Astrocyte (in vitro differentiated cells and primary cell): Measurements from ENCODE around the gene TLR9. TPM values are rescaled to one million over a fixed set of nuclear protein-coding genes. Genes with fewer than 3 reads are reported as not detected.

Experiments
- DNase-seq: peaks from one replicate; pipeline ENCODE4 v3.0.0-alpha.2; 2010; ENCODE audit warnings: low read depth
- FAIRE-seq: peaks from 2 replicates; lab custom pipeline; 2011; peaks lifted over from hg19 to GRCh38; lab: Jason Lieb, UNC
- H2AFZ ChIP-seq: 2 replicates; pipeline ENCODE4 v1.6.0; 2012; ENCODE audit warnings: low read depth, low read length, inconsistent platforms
- H3K27ac ChIP-seq: 2 replicates; pipeline ENCODE4 v1.5.1; 2011; ENCODE audit warnings: low read depth, low read length, inconsistent platforms
- H3K27me3 ChIP-seq: 2 replicates; pipeline ENCODE4 v1.6.0; 2011; ENCODE audit warnings: low read length, inconsistent platforms; ENCODE audit not compliant: insufficient read depth
- H3K36me3 ChIP-seq: 2 replicates; pipeline ENCODE4 v1.5.1; 2011; ENCODE audit warnings: low read length, inconsistent platforms; ENCODE audit not compliant: insufficient read depth
- H3K4me1 ChIP-seq: 2 replicates; pipeline ENCODE4 v1.5.1; 2011; ENCODE audit warnings: low read length, inconsistent platforms; ENCODE audit not compliant: insufficient read depth
- H3K4me2 ChIP-seq: 2 replicates; pipeline ENCODE4 v1.6.0; 2012; ENCODE audit warnings: low read length, inconsistent platforms
- H3K4me3 ChIP-seq: 2 replicates; pipeline ENCODE4 v1.5.1; 2011; ENCODE audit warnings: low read depth, mild to moderate bottlenecking, low read length, inconsistent platforms; ENCODE audit not compliant: insufficient read depth
- H3K79me2 ChIP-seq: 2 replicates; pipeline ENCODE4 v1.6.0; 2012; ENCODE audit warnings: mild to moderate bottlenecking, low read length, inconsistent platforms; ENCODE audit not compliant: insufficient read depth
- H3K9ac ChIP-seq: 2 replicates; pipeline ENCODE4 v1.6.0; 2012; ENCODE audit warnings: mild to moderate bottlenecking, low read length, inconsistent platforms
- H3K9me3 ChIP-seq: 2 replicates; pipeline ENCODE4 v1.5.1; 2012; ENCODE audit warnings: low read depth, mild to moderate bottlenecking, low read length, inconsistent platforms; ENCODE audit not compliant: insufficient read depth
- H4K20me1 ChIP-seq: 2 replicates; pipeline ENCODE4 v1.6.0; 2012; ENCODE audit warnings: low read length, inconsistent platforms; ENCODE audit not compliant: insufficient read depth
- H3K27ac Mint-ChIP-seq: one replicate; pipeline ENCODE4 v1.8.0; 2021; ENCODE audit warnings: mild to moderate bottlenecking, mixed read lengths; ENCODE audit not compliant: unreplicated experiment
- H3K27me3 Mint-ChIP-seq: one replicate; pipeline ENCODE4 v1.8.0; 2021; ENCODE audit warnings: low read depth, mixed read lengths; ENCODE audit not compliant: unreplicated experiment
- H3K36me3 Mint-ChIP-seq: one replicate; pipeline ENCODE4 v1.8.0; 2021; ENCODE audit warnings: low read depth, mixed read lengths; ENCODE audit not compliant: unreplicated experiment
- H3K4me1 Mint-ChIP-seq: one replicate; pipeline ENCODE4 v1.8.0; 2021; ENCODE audit warnings: low read depth, mixed read lengths; ENCODE audit not compliant: unreplicated experiment
- H3K4me3 Mint-ChIP-seq: one replicate; pipeline ENCODE4 v1.8.0; 2021; ENCODE audit warnings: mild to moderate bottlenecking, moderate library complexity, mixed read lengths; ENCODE audit not compliant: unreplicated experiment
- H3K9me3 Mint-ChIP-seq: one replicate; pipeline ENCODE4 v1.8.0; 2021; ENCODE audit warnings: mild to moderate bottlenecking, mixed read lengths; ENCODE audit not compliant: unreplicated experiment
- EZH2 ChIP-seq: IDR thresholded peaks from 2 replicates; pipeline ENCODE4 v1.6.1; 2012; ENCODE audit warnings: mild to moderate bottlenecking, low read length, inconsistent platforms; ENCODE audit not compliant: insufficient read depth
- total RNA-seq: library from RNA; stranded (reverse); gene quantifications from 2 replicates; pipeline ENCODE4 v1.2.1, GENCODE V29; 2021
- TF ChIP-seq, protein P1 (sequence below): IDR thresholded peaks from 2 replicates; pipeline ENCODE4 v1.5.1; 2011; ENCODE audit warnings: low read depth, mild to moderate bottlenecking, inconsistent platforms, low read length, moderate library complexity; ENCODE audit not compliant: insufficient read depth

Gene TLR9
- total RNA-seq, 1 donor from 2014 or later, result 0.25 TPM

GRCh38 chr3:52213901-52214300 is 11.5 kb downstream of the TLR9 start:
- Histone ChIP-seq H3K4me1 (peaks cover 16% of the 10 kb centered on the region), H3K9ac (no peak overlapping the region), H2AFZ (no peak overlapping the region), H3K4me2 (no peak overlapping the region), H3K27ac (no peak overlapping the region), H4K20me1 (peaks cover 8% of the 10 kb centered on the region), H3K4me3 (no peak overlapping the region), H3K27me3 (no peaks in the 10 kb centered on the region), H3K9me3 (no peaks in the 10 kb centered on the region), H3K79me2 (no peaks in the 10 kb centered on the region), H3K36me3 (peaks cover 42% of the 10 kb centered on the region)
- DNase-seq (no peak), FAIRE-seq (no peak)
- Mint-ChIP-seq H3K27me3 (no peaks in the 10 kb centered on the region), H3K27ac (no peak overlapping the region), H3K4me3 (no peak overlapping the region), H3K36me3 (peaks cover 22% of the 10 kb centered on the region), H3K9me3 (no peaks in the 10 kb centered on the region), H3K4me1 (peaks cover 12% of the 10 kb centered on the region)
- no peak for TF ChIP-seq EZH2
- TF ChIP-seq, protein P1, sequence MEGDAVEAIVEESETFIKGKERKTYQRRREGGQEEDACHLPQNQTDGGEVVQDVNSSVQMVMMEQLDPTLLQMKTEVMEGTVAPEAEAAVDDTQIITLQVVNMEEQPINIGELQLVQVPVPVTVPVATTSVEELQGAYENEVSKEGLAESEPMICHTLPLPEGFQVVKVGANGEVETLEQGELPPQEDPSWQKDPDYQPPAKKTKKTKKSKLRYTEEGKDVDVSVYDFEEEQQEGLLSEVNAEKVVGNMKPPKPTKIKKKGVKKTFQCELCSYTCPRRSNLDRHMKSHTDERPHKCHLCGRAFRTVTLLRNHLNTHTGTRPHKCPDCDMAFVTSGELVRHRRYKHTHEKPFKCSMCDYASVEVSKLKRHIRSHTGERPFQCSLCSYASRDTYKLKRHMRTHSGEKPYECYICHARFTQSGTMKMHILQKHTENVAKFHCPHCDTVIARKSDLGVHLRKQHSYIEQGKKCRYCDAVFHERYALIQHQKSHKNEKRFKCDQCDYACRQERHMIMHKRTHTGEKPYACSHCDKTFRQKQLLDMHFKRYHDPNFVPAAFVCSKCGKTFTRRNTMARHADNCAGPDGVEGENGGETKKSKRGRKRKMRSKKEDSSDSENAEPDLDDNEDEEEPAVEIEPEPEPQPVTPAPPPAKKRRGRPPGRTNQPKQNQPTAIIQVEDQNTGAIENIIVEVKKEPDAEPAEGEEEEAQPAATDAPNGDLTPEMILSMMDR, result no peak

DNA sequence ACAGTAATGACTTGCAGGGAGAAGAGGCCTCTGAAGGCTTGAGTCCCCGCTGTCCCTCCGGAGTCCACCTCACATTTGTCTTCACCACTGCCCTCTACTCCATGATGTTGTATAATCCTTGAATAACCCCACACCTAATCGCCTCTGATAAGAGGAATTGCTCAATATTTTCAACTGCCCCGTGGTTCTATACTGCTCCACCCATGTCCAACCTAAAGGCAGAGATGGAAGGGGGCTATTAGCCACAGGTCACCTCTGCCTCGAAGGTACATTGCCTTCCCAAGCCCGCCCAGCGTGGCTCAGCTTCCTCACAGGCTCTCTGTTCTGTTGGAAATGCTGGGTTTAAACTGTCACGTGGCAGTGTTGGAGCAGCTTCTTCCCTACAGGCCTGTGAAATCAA is 12.4 kb downstream of the TLR9 start:
- Histone ChIP-seq H3K4me3 (no peak overlapping the region), H3K27me3 (no peaks in the 10 kb centered on the region), H3K4me1 (peaks cover 13% of the 10 kb centered on the region), H3K9ac (no peak overlapping the region), H2AFZ (no peak overlapping the region), H3K27ac (no peak overlapping the region), H3K79me2 (no peaks in the 10 kb centered on the region), H3K4me2 (no peak overlapping the region), H3K9me3 (no peaks in the 10 kb centered on the region), H3K36me3 (peaks cover 51% of the 10 kb centered on the region), H4K20me1 (peaks cover 8% of the 10 kb centered on the region)
- FAIRE-seq (no peak), DNase-seq (no peak)
- Mint-ChIP-seq H3K36me3 (peaks cover 25% of the 10 kb centered on the region), H3K27ac (no peak overlapping the region), H3K4me3 (no peak overlapping the region), H3K27me3 (no peaks in the 10 kb centered on the region), H3K4me1 (peaks cover 12% of the 10 kb centered on the region), H3K9me3 (no peaks in the 10 kb centered on the region)
- no peak for TF ChIP-seq EZH2
- TF ChIP-seq, protein P1, result no peak

GRCh38 chr3:52211268-52211891 is 14.1 kb downstream of the TLR9 start:
- H3K36me3 ChIP-seq, result peaks cover 61% of the 10 kb centered on the region
- FAIRE-seq (no peak), DNase-seq (no peak)

More at GRCh38 chr3:52211268-52211891, 14.1 kb downstream of the TLR9 start:
- Mint-ChIP-seq H3K27ac (no peak overlapping the region), H3K4me3 (no peak overlapping the region), H3K9me3 (no peaks in the 10 kb centered on the region), H3K36me3 (peaks cover 32% of the 10 kb centered on the region), H3K27me3 (no peaks in the 10 kb centered on the region), H3K4me1 (peaks cover under 1% of the 10 kb centered on the region)
- H4K20me1 ChIP-seq, result peaks cover 9% of the 10 kb centered on the region
- H2AFZ ChIP-seq, result no peak overlapping the region
- H3K27me3 ChIP-seq, result no peaks in the 10 kb centered on the region
- H3K4me2 ChIP-seq, result no peak overlapping the region
- H3K4me3 ChIP-seq, result no peak overlapping the region
- H3K9ac ChIP-seq, result no peak overlapping the region
- no peaks in the 10 kb centered on the region for H3K9me3 ChIP-seq
- no peak overlapping the region for H3K27ac ChIP-seq
- TF ChIP-seq EZH2, result no peak
- TF ChIP-seq, protein P1, result no peak
- peaks cover under 1% of the 10 kb centered on the region for H3K4me1 ChIP-seq
- no peaks in the 10 kb centered on the region for H3K79me2 ChIP-seq
